Muscle of leg (tissue), 11 donors: Measurements from ENCODE around the gene TGFBR2. TPM values are rescaled to one million over a fixed set of nuclear protein-coding genes. Genes with fewer than 3 reads are reported as not detected.
"Not testable (repeated sequence)": the region's sequence is repeated elsewhere in the genome, so short reads cannot be mapped to it uniquely, and the experiment has no call there.

Experiments
- DNase-seq: peaks from one replicate; pipeline ENCODE4 v3.0.0; 2013
- H3K27ac ChIP-seq: one replicate; pipeline ENCODE4 v1.5.1; 2013; ENCODE audit warnings: mild to moderate bottlenecking, low read length, control low read depth
- H3K27me3 ChIP-seq: one replicate; pipeline ENCODE4 v1.6.1; 2013; ENCODE audit warnings: low read length; ENCODE audit not compliant: control insufficient read depth, insufficient read depth
- H3K36me3 ChIP-seq: one replicate; pipeline ENCODE4 v1.6.1; 2013; ENCODE audit warnings: low read length; ENCODE audit not compliant: control insufficient read depth, insufficient read depth
- H3K4me1 ChIP-seq: one replicate; pipeline ENCODE4 v1.6.1; 2013; ENCODE audit warnings: low read length; ENCODE audit not compliant: control insufficient read depth, insufficient read depth
- H3K4me3 ChIP-seq: one replicate; pipeline ENCODE4 v1.5.1; 2013; ENCODE audit warnings: low read length, control low read depth
- H3K9me3 ChIP-seq: replicated peaks from 2 replicates; pipeline ENCODE4 v1.6.1; 2013; ENCODE audit warnings: low read depth, low read length; ENCODE audit not compliant: control insufficient read depth
- WGBS: methylation state at CpG from one replicate; pipeline ENCODE4 v1.1.5; 2013; ENCODE audit warnings: missing lambda C conversion rate; ENCODE audit not compliant: insufficient coverage; 5-methylcytosine and 5-hydroxymethylcytosine counted together
- polyA plus RNA-seq, 8 donors: library from polyadenylated mRNA; unstranded; fragments of 120-200 nt; gene quantifications; one replicate each; pipeline versions ENCODE4 v1.2.1 to v1.2.3, GENCODE V29; 2013; ENCODE audit warnings: inconsistent platforms in 1 of 8, low replicate concordance in 1 of 8; ENCODE audit not compliant: insufficient read length in 8 of 8, insufficient read depth in 1 of 8
- total RNA-seq: library from RNA; stranded (reverse); fragments of 120-200 nt; gene quantifications from one replicate; pipeline ENCODE4 v1.2.4, GENCODE V29; 2013

TGFBR2 gene
- total and polyA plus RNA-seq, 9 donors, result 47.7 to 110 (median 68.6) TPM

DNA sequence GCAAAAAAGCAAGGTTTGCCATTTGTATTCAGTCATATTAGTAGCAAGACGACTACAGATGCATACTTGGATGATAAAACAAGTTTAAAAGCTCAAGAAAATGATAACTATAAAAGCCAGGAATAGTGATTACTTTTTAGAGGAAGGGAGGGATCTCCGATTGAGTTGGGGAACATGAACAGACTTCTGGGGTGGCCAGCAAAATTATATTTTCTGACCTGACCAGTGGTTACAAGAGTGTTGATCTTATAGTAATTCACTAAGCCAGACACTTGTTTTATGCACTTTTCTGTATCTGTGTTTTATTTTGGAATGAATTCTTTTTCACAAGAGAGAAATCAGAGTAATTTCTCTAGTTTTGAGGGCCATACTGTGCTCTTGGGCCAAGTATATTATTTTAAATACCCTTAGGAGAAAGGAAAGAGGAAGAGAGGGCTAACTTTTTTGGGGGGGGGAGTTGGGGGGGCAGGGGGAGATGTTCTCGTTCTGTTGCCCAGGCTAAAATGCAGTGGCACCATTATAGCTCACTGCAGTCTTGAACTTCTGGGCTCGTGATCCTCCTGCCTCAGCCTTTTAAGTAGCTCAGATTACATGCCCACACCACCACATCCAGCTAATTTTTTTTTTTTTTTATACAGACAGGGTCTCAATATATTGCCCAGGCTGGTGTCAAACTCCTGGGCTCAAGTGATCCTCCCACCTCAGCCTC, 57.3 kb downstream of the TGFBR2 start:
- no peaks in the 10 kb centered on the region for H3K9me3 ChIP-seq
- DNase-seq, result no peak
- no peak overlapping the region for H3K27ac ChIP-seq
- WGBS, result 90% methylated on average over 2 of the region's 4 CpGs
- peaks cover 13% of the 10 kb centered on the region for H3K36me3 ChIP-seq
- H3K4me3 ChIP-seq, result no peak overlapping the region
- peaks cover 15% of the 10 kb centered on the region for H3K4me1 ChIP-seq
- no peaks in the 10 kb centered on the region for H3K27me3 ChIP-seq

DNA sequence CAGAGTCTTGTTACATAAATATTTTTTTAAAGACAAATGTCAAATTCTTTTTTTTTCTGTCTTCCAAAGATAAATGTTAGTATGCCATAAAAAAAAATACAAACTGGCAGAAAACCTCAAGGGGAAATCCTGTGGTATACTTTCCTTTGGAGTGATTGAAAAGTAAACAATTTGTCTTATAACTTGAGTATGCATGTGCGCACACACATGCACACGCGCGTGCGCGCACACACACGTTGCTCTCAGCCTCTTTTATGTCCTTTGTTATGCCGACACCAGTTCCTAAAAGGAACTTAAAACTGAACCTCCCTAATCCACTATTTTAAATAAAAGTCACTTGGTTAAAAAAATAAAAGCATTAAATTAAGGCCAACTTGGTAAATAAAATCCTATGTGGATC, 58.1 kb downstream of the TGFBR2 start:
- Histone ChIP-seq H3K27ac (no peak overlapping the region), H3K9me3 (no peaks in the 10 kb centered on the region), H3K4me1 (peaks cover 7% of the 10 kb centered on the region), H3K4me3 (no peak overlapping the region), H3K27me3 (no peaks in the 10 kb centered on the region), H3K36me3 (peaks cover 13% of the 10 kb centered on the region)
- no CpG with 5 or more reads among the region's 8 CpGs for WGBS
- no peak for DNase-seq

DNA sequence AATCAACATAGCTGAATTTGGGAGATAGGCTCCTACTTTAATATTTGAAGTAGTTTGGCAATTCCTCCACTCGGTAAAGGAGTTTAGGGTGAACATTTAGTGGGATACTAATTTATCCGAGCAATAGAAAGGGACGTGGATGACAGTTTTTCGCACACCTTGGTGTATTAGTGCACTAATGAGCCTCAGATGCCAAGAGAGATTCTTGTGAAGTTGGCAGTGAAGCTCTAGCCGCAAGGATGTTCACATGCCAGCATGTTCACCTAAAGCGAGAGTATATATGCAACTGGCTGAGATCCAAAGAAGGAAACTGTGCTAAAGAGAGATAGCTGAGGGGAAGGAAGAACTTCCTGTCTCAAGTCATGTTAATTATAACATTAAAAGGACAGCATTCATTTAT, 58.5 kb downstream of the TGFBR2 start:
- WGBS, result 78% methylated on average over 5 of the region's 6 CpGs

DNA sequence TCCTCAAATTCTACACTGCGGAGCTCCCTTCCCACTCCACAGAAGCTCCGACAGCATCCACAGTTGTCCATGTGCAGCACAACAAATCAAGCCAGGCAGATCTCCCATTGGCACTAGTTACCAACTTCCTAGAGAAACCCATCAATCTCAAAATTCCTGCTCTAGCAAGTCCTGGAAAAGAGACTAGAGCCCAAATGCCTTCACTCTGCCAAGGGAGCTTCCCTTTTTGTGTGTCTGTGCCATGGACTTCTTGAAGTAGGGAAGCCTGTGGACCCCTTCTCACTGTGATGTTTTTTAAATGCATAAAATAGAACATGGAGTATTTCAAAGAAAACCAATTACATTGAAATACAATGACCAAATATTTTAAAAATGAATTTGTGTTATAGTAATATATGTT, 59.1 kb downstream of the TGFBR2 start:
- Histone ChIP-seq H3K36me3 (peaks cover 10% of the 10 kb centered on the region), H3K4me1 (peaks cover 4% of the 10 kb centered on the region), H3K4me3 (no peak overlapping the region), H3K27me3 (no peaks in the 10 kb centered on the region), H3K9me3 (no peaks in the 10 kb centered on the region), H3K27ac (no peak overlapping the region)
- no CpG with 5 or more reads among the region's 2 CpGs for WGBS
- no peak for DNase-seq

More for the DNA sequence above, 58.5 kb downstream of the TGFBR2 start:
- H3K9me3 ChIP-seq, result no peaks in the 10 kb centered on the region
- no peak overlapping the region for H3K27ac ChIP-seq
- peaks cover 13% of the 10 kb centered on the region for H3K36me3 ChIP-seq
- no peaks in the 10 kb centered on the region for H3K27me3 ChIP-seq
- no peak overlapping the region for H3K4me3 ChIP-seq
- H3K4me1 ChIP-seq, result peaks cover 4% of the 10 kb centered on the region
- no peak for DNase-seq

DNA sequence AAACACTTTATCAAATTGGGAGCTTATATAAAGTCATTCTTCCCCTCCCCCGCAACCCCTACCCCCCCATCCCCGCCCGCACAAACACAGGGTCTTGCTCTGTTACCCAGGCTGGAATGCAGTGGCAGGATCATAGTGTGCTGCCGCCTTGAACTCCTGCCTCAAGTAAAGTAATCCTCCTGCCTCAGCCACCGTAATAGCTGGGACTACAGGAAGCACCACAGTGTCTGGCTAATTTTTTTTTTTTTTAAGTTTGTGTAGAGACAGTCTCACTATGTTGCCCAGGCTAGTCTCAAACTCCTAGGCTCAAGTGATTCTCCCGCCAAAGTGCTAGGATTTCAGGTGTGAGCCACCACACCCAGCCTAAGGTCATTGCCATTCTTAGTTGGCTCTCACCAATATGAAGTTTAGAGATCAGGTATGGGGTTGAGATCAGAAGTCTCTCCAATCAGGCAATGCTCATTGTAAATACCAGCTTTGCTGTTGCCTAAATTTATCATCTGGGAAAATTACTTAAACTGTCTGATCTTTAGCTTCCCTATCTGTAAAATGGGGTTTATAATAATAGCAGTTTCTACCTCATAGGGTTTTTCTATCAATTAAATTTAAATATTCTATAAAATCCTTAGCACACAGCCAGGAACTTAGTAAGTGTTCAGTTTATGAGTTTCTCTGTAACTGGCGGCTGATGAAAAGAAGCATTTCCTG, 60.3 kb downstream of the TGFBR2 start:
- Histone ChIP-seq H3K4me3 (no peak overlapping the region), H3K9me3 (no peaks in the 10 kb centered on the region), H3K36me3 (peaks cover 9% of the 10 kb centered on the region), H3K27me3 (no peaks in the 10 kb centered on the region), H3K4me1 (peaks cover 4% of the 10 kb centered on the region), H3K27ac (no peak overlapping the region)
- no peak for DNase-seq
- 100% methylated on average over 1 of the region's 7 CpGs for WGBS

DNA sequence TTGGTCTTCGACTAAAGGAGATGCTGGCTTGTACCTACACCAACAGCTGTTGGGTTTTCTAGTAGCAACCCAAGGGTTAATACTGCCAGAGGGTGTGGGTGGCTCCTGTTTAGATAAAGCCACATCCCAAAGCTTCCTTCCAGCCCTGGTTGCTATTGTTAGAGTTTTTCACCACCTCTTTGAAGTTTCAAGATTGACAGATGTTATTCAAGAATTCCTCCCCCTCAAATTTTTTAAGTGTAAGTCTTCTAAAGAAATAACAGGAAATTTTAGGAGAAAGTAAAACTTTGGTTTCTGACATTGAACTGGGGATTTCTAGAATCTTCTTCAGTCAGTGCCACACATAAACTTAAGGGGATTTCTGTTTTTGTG, 60.9 kb downstream of the TGFBR2 start:
- Histone ChIP-seq H3K27ac (no peak overlapping the region), H3K4me3 (no peak overlapping the region), H3K36me3 (peaks cover 13% of the 10 kb centered on the region), H3K4me1 (peaks cover 4% of the 10 kb centered on the region), H3K9me3 (no peaks in the 10 kb centered on the region), H3K27me3 (no peaks in the 10 kb centered on the region)
- no peak for DNase-seq
- 38% methylated on average over 1 of the region's 1 CpG for WGBS

DNA sequence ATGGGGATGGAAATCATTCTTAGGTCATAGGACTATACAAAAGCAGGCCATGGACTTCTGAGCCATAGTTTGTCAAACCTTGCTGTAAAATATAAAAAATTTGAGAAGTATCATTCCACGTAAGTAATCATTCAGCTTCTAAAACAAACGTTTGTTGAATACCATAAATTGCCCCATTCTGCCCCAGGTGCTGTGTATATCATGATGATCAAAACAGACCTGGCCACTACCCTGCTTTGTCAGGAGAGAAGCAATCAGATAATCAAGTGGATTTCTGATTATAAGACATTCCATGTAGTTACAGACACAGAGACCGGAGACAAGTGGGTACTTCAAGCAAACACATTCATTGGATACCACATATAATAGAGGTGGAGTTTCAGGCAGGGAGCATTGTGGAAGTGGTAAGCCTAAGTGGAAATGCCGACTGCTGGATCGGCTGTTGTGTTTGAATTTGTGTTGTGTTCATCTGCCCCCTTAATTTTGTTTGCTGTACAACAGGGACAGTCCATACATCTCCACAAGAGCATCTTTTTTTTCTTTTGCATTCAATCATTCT, 61.7 kb downstream of the TGFBR2 start:
- Histone ChIP-seq H3K27ac (no peak overlapping the region), H3K36me3 (peaks cover 16% of the 10 kb centered on the region), H3K4me3 (no peak overlapping the region), H3K4me1 (peaks cover 4% of the 10 kb centered on the region), H3K9me3 (no peaks in the 10 kb centered on the region), H3K27me3 (no peaks in the 10 kb centered on the region)
- WGBS, result no CpG with 5 or more reads among the region's 5 CpGs
- DNase-seq, result no peak

DNA sequence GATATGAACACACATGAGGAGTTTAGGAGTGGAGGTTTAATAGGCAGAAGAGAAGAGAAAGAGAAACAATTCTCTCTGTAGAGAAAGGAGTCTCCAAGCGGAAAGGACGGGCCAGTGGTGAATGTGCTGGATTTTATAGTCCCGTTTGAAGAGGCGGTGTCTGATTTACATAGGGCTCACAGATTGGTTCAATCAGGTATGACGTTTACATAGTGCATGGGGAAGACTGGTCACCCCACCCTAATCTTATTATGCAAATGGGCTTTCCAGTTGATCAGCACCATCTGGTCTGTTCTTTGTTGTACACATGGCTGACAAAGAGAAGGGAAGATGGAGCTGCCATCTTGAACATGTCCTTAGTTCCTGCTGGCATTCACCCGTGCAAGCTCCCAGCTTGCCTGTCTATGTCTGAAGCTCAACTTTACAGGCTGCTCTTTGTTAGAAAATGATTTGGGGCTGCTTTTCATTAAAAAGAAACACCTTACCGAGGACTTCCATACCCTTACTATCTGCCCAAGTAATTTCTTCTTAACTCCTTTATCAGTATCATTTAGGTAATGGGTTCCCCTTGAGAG, 63.0 kb downstream of the TGFBR2 start:
- H3K27ac ChIP-seq, result not testable (repeated sequence)
- H3K36me3 ChIP-seq, result peaks cover 21% of the 10 kb centered on the region

DNA sequence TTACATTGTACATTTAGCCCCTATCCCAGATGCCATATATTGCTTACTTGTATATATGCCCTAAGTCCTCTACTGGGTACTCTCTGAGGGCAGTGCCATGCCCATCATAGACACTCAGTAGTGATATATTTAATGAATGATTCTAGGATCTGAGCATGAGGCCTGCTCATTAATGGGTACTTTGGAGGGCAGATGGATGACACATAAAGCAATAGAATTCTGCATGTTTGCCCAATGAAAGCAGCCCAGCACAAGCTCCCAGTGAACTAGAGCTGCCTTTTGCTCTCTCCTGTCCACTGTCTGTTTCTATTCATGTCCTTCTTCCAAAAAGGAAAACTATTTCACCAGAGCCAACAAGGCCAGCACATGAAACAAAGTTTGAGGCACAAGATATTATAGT, 63.9 kb downstream of the TGFBR2 start:
- H3K27me3 ChIP-seq, result no peaks in the 10 kb centered on the region
- H3K4me1 ChIP-seq, result peaks cover 2% of the 10 kb centered on the region
- H3K27ac ChIP-seq, result no peak overlapping the region
- no peak for DNase-seq
- no peak overlapping the region for H3K4me3 ChIP-seq
- peaks cover 28% of the 10 kb centered on the region for H3K36me3 ChIP-seq
- H3K9me3 ChIP-seq, result no peaks in the 10 kb centered on the region

More for the DNA sequence above, 63.0 kb downstream of the TGFBR2 start:
- H3K4me1 ChIP-seq, H3K27me3 ChIP-seq, DNase-seq, H3K4me3 ChIP-seq, H3K9me3 ChIP-seq: not testable (repeated sequence)
- 100% methylated on average over 3 of the region's 7 CpGs for WGBS

DNA sequence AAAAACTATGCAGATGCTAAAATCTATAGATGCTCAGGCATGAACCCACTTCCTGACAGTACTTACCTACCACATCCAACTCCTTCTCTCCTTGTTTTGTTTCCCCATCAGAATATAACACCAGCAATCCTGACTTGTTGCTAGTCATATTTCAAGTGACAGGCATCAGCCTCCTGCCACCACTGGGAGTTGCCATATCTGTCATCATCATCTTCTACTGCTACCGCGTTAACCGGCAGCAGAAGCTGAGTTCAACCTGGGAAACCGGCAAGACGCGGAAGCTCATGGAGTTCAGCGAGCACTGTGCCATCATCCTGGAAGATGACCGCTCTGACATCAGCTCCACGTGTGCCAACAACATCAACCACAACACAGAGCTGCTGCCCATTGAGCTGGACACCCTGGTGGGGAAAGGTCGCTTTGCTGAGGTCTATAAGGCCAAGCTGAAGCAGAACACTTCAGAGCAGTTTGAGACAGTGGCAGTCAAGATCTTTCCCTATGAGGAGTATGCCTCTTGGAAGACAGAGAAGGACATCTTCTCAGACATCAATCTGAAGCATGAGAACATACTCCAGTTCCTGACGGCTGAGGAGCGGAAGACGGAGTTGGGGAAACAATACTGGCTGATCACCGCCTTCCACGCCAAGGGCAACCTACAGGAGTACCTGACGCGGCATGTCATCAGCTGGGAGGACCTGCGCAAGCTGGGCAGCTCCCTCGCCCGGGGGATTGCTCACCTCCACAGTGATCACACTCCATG, 65.3 kb downstream of the TGFBR2 start:
- no peak for DNase-seq
- Histone ChIP-seq H3K27me3 (no peaks in the 10 kb centered on the region), H3K4me1 (peaks cover 1% of the 10 kb centered on the region), H3K9me3 (no peaks in the 10 kb centered on the region), H3K36me3 (peaks cover 33% of the 10 kb centered on the region), H3K27ac (no peak overlapping the region), H3K4me3 (no peak overlapping the region)
- 99% methylated on average over 18 of the region's 20 CpGs for WGBS
